ENCODE measurements around the gene SLC17A2.

The SLC17A2 gene

DNA sequence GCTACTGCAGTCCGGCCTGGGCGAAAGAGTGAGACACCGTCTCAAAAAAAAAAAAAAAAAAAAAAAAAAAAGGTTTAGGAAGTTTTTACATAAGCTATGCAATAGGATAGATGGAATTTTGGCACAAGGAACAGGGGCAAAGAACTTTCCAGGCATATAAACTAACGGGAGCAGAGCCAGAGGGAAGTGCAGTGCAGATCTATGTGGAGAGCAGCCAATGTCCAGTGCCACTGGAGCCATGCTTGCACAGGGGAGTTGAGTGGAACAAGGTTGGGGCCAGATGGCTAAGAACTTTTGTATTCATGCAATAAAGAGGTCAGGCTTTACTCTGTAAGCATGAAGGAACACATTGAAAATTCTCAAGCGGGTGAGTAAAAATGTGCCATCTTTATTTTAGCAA, 10.8 kb downstream of the SLC17A2 start:
- Histone ChIP-seq H3K27ac (ENCODE audit: low read length) (no peak overlapping the region), H3K4me1 (ENCODE audit: control insufficient read depth, insufficient read depth, low read length) (no peaks in the 10 kb centered on the region), H3K9me3 (ENCODE audit: control insufficient read depth in 2 of 2, low read length in 2 of 2) (no peaks in the 10 kb centered on the region), H3K9ac (ENCODE audit: low read length in 2 of 2) (no peak overlapping the region), H3K27me3 (ENCODE audit: control insufficient read depth in 1 of 2, insufficient read depth in 2 of 2, low read length in 2 of 2) (peaks cover 0 to 4% of the 10 kb centered on the region in 2 donors), H3K4me3 (ENCODE audit: low read length in 2 of 2) (no peak overlapping the region), H3K36me3 (ENCODE audit: control insufficient read depth in 2 of 2, insufficient read depth in 2 of 2, low read length in 2 of 2) (no peaks in the 10 kb centered on the region)

DNA sequence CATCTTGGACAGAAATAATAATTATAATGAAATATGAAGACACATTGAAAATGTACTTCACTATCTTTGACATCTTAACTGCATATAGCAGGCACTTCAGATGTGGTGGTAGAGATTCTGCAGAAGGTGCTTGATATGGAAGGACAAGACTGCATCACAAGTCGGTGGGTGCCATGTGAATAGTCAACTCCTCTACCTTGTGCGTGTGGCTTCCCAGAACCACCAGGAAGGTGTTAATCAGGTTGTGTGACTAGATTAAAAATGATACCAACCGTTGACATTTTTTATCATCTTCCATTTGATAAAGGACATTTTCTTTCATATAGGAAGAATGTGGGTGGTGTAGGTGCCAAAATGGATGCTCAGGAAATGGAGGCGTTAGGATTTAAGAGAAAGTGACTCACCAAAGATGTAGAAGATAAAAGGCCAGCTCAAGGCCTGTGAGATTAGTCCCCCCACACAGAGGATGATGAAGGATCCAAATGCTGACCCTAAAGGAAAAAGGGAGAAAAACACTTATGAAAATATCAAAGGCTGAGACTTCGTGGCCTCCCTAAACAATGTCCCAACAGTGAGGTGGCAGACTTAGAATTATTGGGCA, 12.3 kb downstream of the SLC17A2 start:
- Histone ChIP-seq H3K27ac (ENCODE audit: low read length) (no peak overlapping the region), H3K36me3 (ENCODE audit: control insufficient read depth in 2 of 2, insufficient read depth in 2 of 2, low read length in 2 of 2) (no peaks in the 10 kb centered on the region), H3K9me3 (ENCODE audit: control insufficient read depth in 2 of 2, low read length in 2 of 2) (no peaks in the 10 kb centered on the region), H3K27me3 (ENCODE audit: control insufficient read depth in 1 of 2, insufficient read depth in 2 of 2, low read length in 2 of 2) (peaks cover 0 to 4% of the 10 kb centered on the region in 2 donors), H3K4me1 (ENCODE audit: control insufficient read depth, insufficient read depth, low read length) (no peaks in the 10 kb centered on the region), H3K4me3 (ENCODE audit: low read length in 2 of 2) (no peak overlapping the region), H3K9ac (ENCODE audit: low read length in 2 of 2) (no peak overlapping the region)

DNA sequence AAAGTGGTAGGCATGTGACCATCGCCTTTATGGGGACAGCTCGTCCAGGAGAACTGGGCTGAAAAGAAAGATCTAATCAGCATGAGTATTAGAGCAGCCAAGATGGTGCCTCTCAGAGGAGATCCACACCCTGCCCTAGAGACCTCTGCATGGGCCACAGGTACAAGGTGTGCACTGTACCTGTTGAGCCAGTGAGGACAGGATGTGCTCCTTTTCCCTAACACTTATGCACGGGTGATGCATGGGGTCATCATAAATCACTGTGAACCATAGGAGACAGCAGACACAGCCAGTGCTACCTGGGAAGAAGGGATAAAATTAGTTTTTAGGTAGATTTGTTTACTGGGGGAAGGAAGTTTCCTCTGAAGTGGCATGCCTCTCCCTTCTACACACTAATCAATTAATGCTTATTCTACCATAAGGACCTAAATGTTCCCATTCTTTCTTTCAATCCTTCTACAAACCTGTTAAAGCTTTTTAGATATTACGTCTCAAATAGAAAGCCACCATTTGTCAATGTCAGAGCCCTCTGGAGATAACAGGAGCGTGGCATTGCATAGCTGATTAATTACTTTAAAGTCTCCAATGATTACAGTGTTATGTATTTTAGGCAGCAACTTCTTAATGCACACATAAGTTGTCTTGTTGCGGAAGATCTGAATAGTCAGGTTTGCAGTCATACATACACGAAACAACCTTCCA, 13.6 kb downstream of the SLC17A2 start:
- Histone ChIP-seq H3K27me3 (ENCODE audit: control insufficient read depth in 1 of 2, insufficient read depth in 2 of 2, low read length in 2 of 2) (peaks cover 0 to 4% of the 10 kb centered on the region in 2 donors), H3K36me3 (ENCODE audit: control insufficient read depth in 2 of 2, insufficient read depth in 2 of 2, low read length in 2 of 2) (no peaks in the 10 kb centered on the region), H3K9ac (ENCODE audit: low read length in 2 of 2) (no peak overlapping the region), H3K9me3 (ENCODE audit: control insufficient read depth in 2 of 2, low read length in 2 of 2) (no peaks in the 10 kb centered on the region), H3K4me1 (ENCODE audit: control insufficient read depth, insufficient read depth, low read length) (no peaks in the 10 kb centered on the region), H3K27ac (ENCODE audit: low read length) (no peak overlapping the region), H3K4me3 (ENCODE audit: low read length in 2 of 2) (no peak overlapping the region)

DNA sequence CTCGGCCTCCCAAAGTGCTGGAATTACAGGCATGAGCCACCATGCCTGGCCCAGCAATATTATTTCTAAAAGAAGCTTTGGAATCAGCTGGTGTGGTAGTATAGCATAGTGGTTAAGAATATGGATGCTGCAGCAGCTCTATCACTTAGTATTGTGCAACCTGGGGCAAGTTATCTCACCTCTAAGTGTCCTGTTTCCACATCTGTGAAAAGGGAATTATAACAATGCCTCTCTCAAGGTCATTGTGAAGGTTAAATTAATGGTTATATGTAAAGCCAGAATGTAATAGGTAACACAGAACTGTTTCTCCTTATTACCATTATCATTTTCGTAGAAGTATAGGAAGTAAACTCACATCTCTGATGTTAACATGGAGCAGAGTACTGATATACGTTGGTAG, 14.2 kb downstream of the SLC17A2 start:
- no peaks in the 10 kb centered on the region for H3K36me3 ChIP-seq (ENCODE audit: control insufficient read depth in 2 of 2, insufficient read depth in 2 of 2, low read length in 2 of 2)
- H3K27me3 ChIP-seq (ENCODE audit: control insufficient read depth in 1 of 2, insufficient read depth in 2 of 2, low read length in 2 of 2): peaks cover 0 to 4% of the 10 kb centered on the region in 2 donors
- no peak overlapping the region for H3K27ac ChIP-seq (ENCODE audit: low read length)
- no peaks in the 10 kb centered on the region for H3K9me3 ChIP-seq (ENCODE audit: control insufficient read depth in 2 of 2, low read length in 2 of 2)
- H3K4me1 ChIP-seq (ENCODE audit: control insufficient read depth, insufficient read depth, low read length): no peaks in the 10 kb centered on the region
- H3K4me3 ChIP-seq (ENCODE audit: low read length in 2 of 2): no peak overlapping the region
- no peak overlapping the region for H3K9ac ChIP-seq (ENCODE audit: low read length in 2 of 2)

DNA sequence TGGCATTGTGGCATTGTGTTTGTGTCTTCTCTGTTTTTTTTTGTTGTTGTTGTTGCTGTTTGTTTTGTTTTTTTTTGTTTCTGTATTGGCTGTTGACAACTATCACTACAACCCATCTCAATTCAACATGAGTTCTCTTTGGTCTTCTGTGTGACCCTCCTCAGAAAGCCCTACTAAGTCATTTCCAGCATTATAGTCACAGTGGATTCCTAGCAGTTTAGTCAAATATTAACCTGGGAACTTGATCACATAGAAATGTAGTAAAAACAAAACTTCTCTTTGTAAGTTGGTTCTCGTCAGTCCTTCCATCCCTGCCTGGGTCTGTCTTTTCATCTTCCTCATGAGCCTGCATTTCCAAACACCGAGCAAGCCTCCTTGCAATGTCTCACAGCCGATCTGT, 16.8 kb downstream of the SLC17A2 start:
- Histone ChIP-seq H3K4me3 (ENCODE audit: low read length in 2 of 2) (no peak overlapping the region), H3K9me3 (ENCODE audit: control insufficient read depth in 2 of 2, low read length in 2 of 2) (no peaks in the 10 kb centered on the region), H3K27me3 (ENCODE audit: control insufficient read depth in 1 of 2, insufficient read depth in 2 of 2, low read length in 2 of 2) (peaks cover 0 to 4% of the 10 kb centered on the region in 2 donors), H3K27ac (ENCODE audit: low read length) (no peak overlapping the region), H3K4me1 (ENCODE audit: control insufficient read depth, insufficient read depth, low read length) (no peaks in the 10 kb centered on the region), H3K9ac (ENCODE audit: low read length in 2 of 2) (no peak overlapping the region), H3K36me3 (ENCODE audit: control insufficient read depth in 2 of 2, insufficient read depth in 2 of 2, low read length in 2 of 2) (no peaks in the 10 kb centered on the region)

DNA sequence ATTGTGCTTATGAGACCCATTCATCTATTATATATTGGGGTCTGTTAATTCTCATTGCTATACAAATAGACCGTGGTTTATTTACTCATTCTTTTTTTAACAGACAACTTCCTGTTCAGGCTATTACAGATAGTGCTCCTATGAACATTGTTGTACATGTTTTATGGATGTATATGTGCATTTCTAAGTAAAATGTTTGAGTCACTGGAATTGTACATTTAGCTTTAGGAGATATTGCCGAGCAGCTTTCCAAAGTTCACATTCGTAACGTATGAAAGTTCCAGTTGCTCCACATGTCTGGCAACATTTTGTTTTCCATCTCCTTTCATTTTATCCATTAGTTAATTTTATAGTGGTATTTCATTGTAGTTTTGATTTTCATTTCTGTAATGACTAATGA, 19.1 kb downstream of the SLC17A2 start:
- H3K4me1 ChIP-seq (ENCODE audit: control insufficient read depth, insufficient read depth, low read length): no peaks in the 10 kb centered on the region
- H3K36me3 ChIP-seq (ENCODE audit: control insufficient read depth in 2 of 2, insufficient read depth in 2 of 2, low read length in 2 of 2): no peaks in the 10 kb centered on the region
- no peak overlapping the region for H3K9ac ChIP-seq (ENCODE audit: low read length in 2 of 2)
- H3K27ac ChIP-seq (ENCODE audit: low read length): no peak overlapping the region
- peaks cover 0 to 4% of the 10 kb centered on the region in 2 donors for H3K27me3 ChIP-seq (ENCODE audit: control insufficient read depth in 1 of 2, insufficient read depth in 2 of 2, low read length in 2 of 2)
- H3K9me3 ChIP-seq (ENCODE audit: control insufficient read depth in 2 of 2, low read length in 2 of 2): no peaks in the 10 kb centered on the region
- H3K4me3 ChIP-seq (ENCODE audit: low read length in 2 of 2): no peak overlapping the region

DNA sequence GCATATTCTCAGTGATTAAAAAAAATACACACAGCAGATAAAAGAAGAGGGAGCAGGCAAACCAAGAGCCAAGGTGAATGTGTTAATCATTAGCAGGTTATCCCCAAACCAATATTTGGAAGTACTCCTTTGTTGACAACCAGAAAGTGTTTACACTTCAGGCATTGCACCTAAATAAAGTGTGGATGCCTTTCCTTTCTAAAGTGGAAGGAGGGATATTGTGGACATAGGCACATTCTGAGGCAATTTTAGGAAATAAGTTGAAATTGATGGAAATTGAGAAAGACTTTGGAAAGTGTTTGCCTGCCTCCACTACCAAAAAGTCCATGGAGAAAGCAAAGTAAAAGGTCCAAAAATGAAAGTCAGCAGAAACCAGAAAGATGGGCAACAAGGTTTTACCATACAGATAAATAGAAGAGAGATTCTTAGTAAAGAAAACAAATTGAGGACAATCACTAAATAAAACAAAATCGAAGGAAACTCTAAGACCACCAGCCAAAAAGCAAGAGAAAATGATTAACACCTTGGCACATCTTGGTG, 22.9 kb downstream of the SLC17A2 start:
- no peak overlapping the region for H3K9ac ChIP-seq (ENCODE audit: low read length in 2 of 2)
- H3K4me1 ChIP-seq (ENCODE audit: control insufficient read depth, insufficient read depth, low read length): no peaks in the 10 kb centered on the region
- H3K4me3 ChIP-seq (ENCODE audit: low read length in 2 of 2): no peak overlapping the region
- H3K27me3 ChIP-seq (ENCODE audit: control insufficient read depth in 1 of 2, insufficient read depth in 2 of 2, low read length in 2 of 2): no peaks in the 10 kb centered on the region
- H3K9me3 ChIP-seq (ENCODE audit: control insufficient read depth in 2 of 2, low read length in 2 of 2): no peaks in the 10 kb centered on the region
- no peak overlapping the region for H3K27ac ChIP-seq (ENCODE audit: low read length)
- no peaks in the 10 kb centered on the region for H3K36me3 ChIP-seq (ENCODE audit: control insufficient read depth in 2 of 2, insufficient read depth in 2 of 2, low read length in 2 of 2)

DNA sequence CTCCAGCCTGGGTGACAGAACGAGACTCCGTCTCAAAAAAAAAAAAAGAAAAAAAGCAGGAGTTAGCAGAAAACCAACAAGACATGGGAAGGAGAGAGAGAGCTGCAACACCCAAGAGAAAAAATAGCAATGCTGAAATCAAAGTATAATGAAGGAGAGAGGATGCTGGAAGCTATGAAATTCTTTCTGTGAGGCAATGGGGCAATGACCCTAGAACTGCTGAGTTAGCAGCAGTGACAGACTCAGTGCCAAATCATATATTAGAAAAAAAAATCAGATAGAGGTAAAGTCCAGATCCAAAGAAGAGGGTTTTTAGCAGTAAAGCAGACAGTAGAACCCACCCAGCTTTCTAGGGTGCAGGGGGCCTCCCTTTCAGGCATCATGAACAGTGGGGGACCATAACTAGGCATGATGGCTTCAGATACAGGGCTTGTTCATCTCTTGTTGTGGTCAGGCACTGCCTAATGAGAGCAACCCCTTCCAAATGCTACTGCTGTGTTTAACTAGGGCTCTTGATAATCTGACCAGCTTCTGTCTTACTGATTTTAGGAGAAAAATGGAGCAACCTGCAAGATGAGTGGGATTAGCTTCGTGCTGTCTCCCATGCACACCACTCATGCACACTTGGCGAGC, 26.9 kb downstream of the SLC17A2 start:
- Histone ChIP-seq H3K36me3 (ENCODE audit: control insufficient read depth in 2 of 2, insufficient read depth in 2 of 2, low read length in 2 of 2) (no peaks in the 10 kb centered on the region), H3K4me3 (ENCODE audit: low read length in 2 of 2) (no peak overlapping the region), H3K9ac (ENCODE audit: low read length in 2 of 2) (no peak overlapping the region), H3K27me3 (ENCODE audit: control insufficient read depth in 1 of 2, insufficient read depth in 2 of 2, low read length in 2 of 2) (no peaks in the 10 kb centered on the region), H3K4me1 (ENCODE audit: control insufficient read depth, insufficient read depth, low read length) (no peaks in the 10 kb centered on the region), H3K27ac (ENCODE audit: low read length) (no peak overlapping the region), H3K9me3 (ENCODE audit: control insufficient read depth in 2 of 2, low read length in 2 of 2) (no peaks in the 10 kb centered on the region)

DNA sequence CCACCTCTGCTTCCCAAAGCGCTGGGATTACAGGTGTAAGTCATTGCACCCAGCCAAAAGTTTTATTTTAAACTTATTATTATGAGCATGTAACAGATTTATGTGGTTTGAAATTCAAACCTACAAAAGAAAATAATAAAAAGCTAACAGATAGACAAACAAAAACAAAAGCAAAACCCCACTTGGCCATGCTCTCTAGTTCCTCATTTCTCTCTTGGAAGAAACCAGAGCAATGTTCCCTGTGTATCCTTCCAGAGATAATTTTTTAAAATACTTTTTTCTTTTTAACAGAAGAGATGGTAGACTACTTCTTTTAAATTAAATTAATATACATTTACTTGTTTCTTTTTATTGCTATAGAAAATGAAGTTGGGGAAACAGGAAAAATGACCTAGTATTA, 28.4 kb downstream of the SLC17A2 start:
- H3K4me3 ChIP-seq (ENCODE audit: low read length in 2 of 2): no peak overlapping the region
- no peaks in the 10 kb centered on the region for H3K36me3 ChIP-seq (ENCODE audit: control insufficient read depth in 2 of 2, insufficient read depth in 2 of 2, low read length in 2 of 2)
- no peak overlapping the region for H3K9ac ChIP-seq (ENCODE audit: low read length in 2 of 2)
- no peaks in the 10 kb centered on the region for H3K4me1 ChIP-seq (ENCODE audit: control insufficient read depth, insufficient read depth, low read length)
- H3K27ac ChIP-seq (ENCODE audit: low read length): no peak overlapping the region
- H3K9me3 ChIP-seq (ENCODE audit: control insufficient read depth in 2 of 2, low read length in 2 of 2): no peaks in the 10 kb centered on the region
- H3K27me3 ChIP-seq (ENCODE audit: control insufficient read depth in 1 of 2, insufficient read depth in 2 of 2, low read length in 2 of 2): no peaks in the 10 kb centered on the region

DNA sequence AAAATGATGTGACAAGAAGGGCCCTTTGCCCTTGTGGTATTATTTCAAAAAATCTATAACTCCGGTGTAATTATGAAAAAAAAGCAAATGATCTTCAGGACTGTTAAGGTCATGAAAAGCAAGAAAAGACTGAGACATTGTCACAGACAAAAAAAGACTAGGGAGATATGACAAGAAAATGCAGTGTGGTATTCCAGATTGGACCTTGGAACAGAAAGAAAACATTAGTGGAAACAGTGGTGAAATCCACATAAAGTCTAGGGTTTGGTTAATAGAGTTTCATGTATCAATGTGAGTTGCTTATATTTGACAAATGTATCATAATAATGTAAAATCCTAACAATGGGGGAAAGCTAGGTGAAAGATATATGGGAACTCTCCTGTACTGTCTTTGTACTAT, 29.6 kb downstream of the SLC17A2 start:
- no peaks in the 10 kb centered on the region for H3K36me3 ChIP-seq (ENCODE audit: control insufficient read depth in 2 of 2, insufficient read depth in 2 of 2, low read length in 2 of 2)
- no peaks in the 10 kb centered on the region for H3K4me1 ChIP-seq (ENCODE audit: control insufficient read depth, insufficient read depth, low read length)
- H3K4me3 ChIP-seq (ENCODE audit: low read length in 2 of 2): no peak overlapping the region
- H3K27me3 ChIP-seq (ENCODE audit: control insufficient read depth in 1 of 2, insufficient read depth in 2 of 2, low read length in 2 of 2): no peaks in the 10 kb centered on the region
- no peak overlapping the region for H3K9ac ChIP-seq (ENCODE audit: low read length in 2 of 2)
- H3K9me3 ChIP-seq (ENCODE audit: control insufficient read depth in 2 of 2, low read length in 2 of 2): no peaks in the 10 kb centered on the region
- H3K27ac ChIP-seq (ENCODE audit: low read length): no peak overlapping the region

All from stomach smooth muscle (tissue), 2 donors.